NOMO-1 (cell line): Measurements from ENCODE around the gene AGAP5.

Source experiments
- DNase-seq, 2 experiments: peaks; one replicate each; lab custom pipeline; 2025; ENCODE audit not compliant: unreplicated experiment in 2 of 2; lab: John Stamatoyannopoulos, UW

AGAP5 gene

DNA sequence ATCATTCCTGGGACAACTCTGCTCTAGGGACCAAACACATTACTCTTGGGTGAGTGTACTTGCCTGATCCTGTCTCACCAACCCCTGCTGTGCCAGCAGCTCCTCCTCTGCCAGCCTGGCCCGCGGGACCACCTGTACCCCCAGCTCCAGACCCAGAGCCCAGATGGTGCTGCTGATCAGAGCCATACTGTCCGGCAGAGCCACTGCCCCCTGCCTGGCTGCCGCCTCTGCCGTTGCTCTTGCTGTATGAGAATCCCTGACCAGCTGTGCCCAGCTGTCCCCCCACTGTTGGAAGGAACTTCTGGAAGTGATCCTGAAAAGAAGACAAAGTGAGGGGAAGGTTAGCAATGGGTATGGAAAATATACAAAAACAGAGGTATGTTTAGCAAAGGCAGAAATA, 63.5 kb downstream of the AGAP5 start:
- no peak for DNase-seq

GRCh38 chr10:73629165-73629564, 68.7 kb downstream of the AGAP5 start:
- DNase-seq: no peak

DNA sequence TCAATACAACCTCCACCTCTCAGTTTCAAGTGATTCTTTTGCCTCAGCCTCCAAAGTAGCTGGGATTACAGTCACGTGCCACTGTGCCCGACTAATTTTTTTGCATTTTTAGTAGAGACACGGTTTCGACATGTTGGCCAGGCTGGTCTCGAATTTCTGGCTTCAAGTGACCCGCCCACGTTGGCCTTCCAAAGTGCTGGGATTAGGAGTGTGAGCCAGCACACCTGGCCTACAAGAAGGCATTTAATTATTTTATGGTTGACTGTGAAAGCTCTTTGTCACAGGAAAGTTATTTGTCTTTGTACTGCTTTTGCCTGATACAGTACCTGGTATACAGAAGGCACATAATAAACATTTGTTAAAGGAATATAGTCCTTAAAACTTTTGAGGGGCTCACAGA, 69.5 kb downstream of the AGAP5 start:
- DNase-seq: no peak

- no peak for DNase-seq
Observed at GRCh38 chr10:73627300-73627699, 70.6 kb downstream of the AGAP5 start.

GRCh38 chr10:73625884-73626752, 71.8 kb downstream of the AGAP5 start:
- DNase-seq: peak; percentile 92 to 98

DNA sequence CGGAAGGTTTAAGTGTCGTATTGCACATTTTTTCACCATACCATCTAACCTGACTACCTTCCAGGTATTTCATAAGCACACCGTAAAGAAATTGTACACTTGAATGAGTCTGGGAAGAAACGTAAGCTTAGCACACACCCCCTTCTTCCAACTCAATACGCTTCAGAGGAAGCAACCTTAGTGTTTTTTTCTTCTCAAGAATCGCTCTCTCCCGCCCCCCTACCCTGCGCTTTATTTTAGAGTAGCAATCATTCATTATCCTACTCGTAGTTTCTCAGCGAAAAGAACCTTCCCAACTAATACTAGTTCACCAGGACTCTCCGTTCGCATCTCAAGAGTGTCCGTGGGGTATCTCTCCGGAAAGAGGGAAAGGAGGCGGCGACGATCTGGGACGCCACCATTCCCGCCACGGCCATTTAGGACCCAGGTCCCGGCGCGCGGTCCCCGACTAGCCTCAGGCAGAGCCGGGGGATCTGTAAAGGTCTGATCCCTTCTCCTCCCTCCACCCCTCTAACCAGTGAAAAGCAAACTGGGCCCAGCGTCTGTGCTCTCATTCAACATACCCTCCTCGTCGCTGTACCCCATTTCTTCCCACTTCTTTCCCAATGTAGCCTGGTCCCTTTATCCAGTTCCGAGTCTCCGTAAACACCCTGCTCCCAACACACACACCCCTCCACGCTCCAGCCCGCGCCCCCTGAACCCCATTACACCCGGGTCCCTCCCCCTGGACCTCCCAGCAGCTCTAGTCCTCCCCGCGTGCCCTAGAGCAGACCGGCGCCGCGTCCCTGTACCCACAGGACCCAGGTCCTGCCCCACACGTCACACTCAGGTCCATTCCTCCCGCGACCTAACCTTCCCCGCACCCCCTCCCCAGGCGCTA, 72.7 kb downstream of the AGAP5 start:
- peak; percentile 20 to 41 for DNase-seq
